CD4-positive, alpha-beta memory T cell (primary cell): ENCODE data around the gene MCM8. TPM values are rescaled to one million over a fixed set of nuclear protein-coding genes. Genes with fewer than 3 reads are reported as not detected.

Experiments
- CTCF ChIA-PET: fragments of 350-600 bp; sonication (Branson Sonifier 250); formaldehyde crosslinking; loops from one replicate; lab custom pipeline; 2021; ENCODE audit warnings: inconsistent platforms; ENCODE audit not compliant: partially characterized antibody; lab: Charles Lee
- POLR2A ChIA-PET: fragments of 350-600 bp; sonication (Branson Sonifier 250); formaldehyde crosslinking; loops from one replicate; lab custom pipeline; 2021; ENCODE audit not compliant: partially characterized antibody; lab: Charles Lee
- DNase-seq, 5 donors: peaks; one replicate each; pipeline versions ENCODE4 v3.0.0 to v3.0.0-alpha.2; 2020 to 2022; ENCODE audit warnings: mixed read lengths in 1 of 5
- H3K27ac ChIP-seq: one replicate; pipeline ENCODE4 v1.7.0; 2013; ENCODE audit warnings: low read depth, low read length
- H3K27me3 ChIP-seq: 2 replicates; pipeline ENCODE4 v1.7.0; 2013; ENCODE audit warnings: mild to moderate bottlenecking, low read length, moderate library complexity; ENCODE audit not compliant: insufficient read depth
- H3K36me3 ChIP-seq: 2 replicates; pipeline ENCODE4 v1.7.0; 2013; ENCODE audit warnings: mild to moderate bottlenecking, low read length, moderate library complexity; ENCODE audit not compliant: insufficient read depth
- H3K4me1 ChIP-seq: 2 replicates; pipeline ENCODE4 v1.7.0; 2013; ENCODE audit warnings: mild to moderate bottlenecking, low read length, moderate library complexity; ENCODE audit not compliant: insufficient read depth
- H3K4me3 ChIP-seq, 2 donors: one replicate each; pipeline ENCODE4 v1.7.0; 2013; ENCODE audit warnings: low read length in 2 of 2, mild to moderate bottlenecking in 1 of 2
- H3K9me3 ChIP-seq, 2 donors: one replicate each; pipeline ENCODE4 v1.7.0; 2013; ENCODE audit warnings: low read length in 2 of 2, control low read depth in 1 of 2; ENCODE audit not compliant: control insufficient read depth in 1 of 2
- H3K27ac Mint-ChIP-seq, 7 donors: one replicate each; pipeline ENCODE4 v1.8.0; 2020 to 2021; ENCODE audit warnings: mixed read lengths in 7 of 7, mild to moderate bottlenecking in 6 of 7, inconsistent platforms in 3 of 7, moderate library complexity in 3 of 7
- H3K27me3 Mint-ChIP-seq, 2 donors: one replicate each; pipeline ENCODE4 v1.8.0; 2020 to 2021; ENCODE audit warnings: mixed read lengths in 2 of 2
- H3K36me3 Mint-ChIP-seq, 2 donors: one replicate each; pipeline ENCODE4 v1.8.0; 2020 to 2021; ENCODE audit warnings: mixed read lengths in 2 of 2, inconsistent platforms in 1 of 2, mild to moderate bottlenecking in 1 of 2
- H3K4me1 Mint-ChIP-seq, 4 donors: one replicate each; pipeline ENCODE4 v1.8.0; 2020 to 2021; ENCODE audit warnings: mixed read lengths in 4 of 4, mild to moderate bottlenecking in 1 of 4
- H3K4me3 Mint-ChIP-seq, 8 donors: one replicate each; pipeline ENCODE4 v1.8.0; 2020 to 2021; ENCODE audit warnings: mixed read lengths in 8 of 8, mild to moderate bottlenecking in 7 of 8, moderate library complexity in 6 of 8, inconsistent platforms in 3 of 8
- H3K9me3 Mint-ChIP-seq, 8 donors: one replicate each; pipeline ENCODE4 v1.8.0; 2020 to 2021; ENCODE audit warnings: mixed read lengths in 8 of 8, mild to moderate bottlenecking in 5 of 8, inconsistent platforms in 3 of 8, moderate library complexity in 1 of 8
- intact Hi-C: fragments of 100-400 bp; cut with micrococcal nuclease; formaldehyde crosslinking; loops from one replicate; pipeline ENCODE4 v1.15.1; 2023
- polyA plus RNA-seq, 2 donors: library from polyadenylated mRNA; unstranded; fragments of 300-500 nt; fragmentation: Illumina TruSeq; gene quantifications; one replicate each; pipeline ENCODE4 v1.2.3, GENCODE V29; 2021
- total RNA-seq, 2 experiments: library from RNA; stranded (reverse); gene quantifications; one replicate each; pipeline ENCODE4 v1.2.3, GENCODE V29; 2021

Gene MCM8
- total and polyA plus RNA-seq, 4 experiments from 2014 or later, result 0.78 to 11.1 (median 10.2) TPM; not detected in 1

- no peak overlapping the region for H3K27ac Mint-ChIP-seq
- H3K36me3 Mint-ChIP-seq, result no peaks in the 10 kb centered on the region
- H3K27me3 Mint-ChIP-seq, result peaks cover 1 to 2% of the 10 kb centered on the region in 2 donors
- intact Hi-C loops, result no loop called here
- H3K4me3 Mint-ChIP-seq, result no peak overlapping the region
- no peak overlapping the region for H3K27ac ChIP-seq
- H3K9me3 ChIP-seq, result no peaks in the 10 kb centered on the region
- H3K36me3 ChIP-seq, result no peaks in the 10 kb centered on the region
- no peak overlapping the region for H3K4me3 ChIP-seq
- H3K27me3 ChIP-seq, result no peaks in the 10 kb centered on the region
- no peaks in the 10 kb centered on the region for H3K4me1 ChIP-seq
- ChIA-PET CTCF (interaction anchor here (1.3 to 1.8 kb wide), 2 partner anchors 399 to 401 kb away, joined by 4 read pairs; no protein-coding TSS in a partner anchor), POLR2A (no interaction called here)
- no peaks in the 10 kb centered on the region for H3K9me3 Mint-ChIP-seq
- peaks cover 0 to 3% (median 0%) of the 10 kb centered on the region in 4 donors for H3K4me1 Mint-ChIP-seq
- no peak for DNase-seq
Observed at GRCh38 chr20:5928836-5929715, 21.4 kb upstream of the MCM8 start.

GRCh38 chr20:5931411-5931810 is 19.0 kb upstream of the MCM8 start:
- no peaks in the 10 kb centered on the region for H3K9me3 ChIP-seq
- peaks cover 0 to 2% of the 10 kb centered on the region in 2 donors for H3K36me3 Mint-ChIP-seq
- peaks cover 0 to 2% of the 10 kb centered on the region in 2 donors for H3K27me3 Mint-ChIP-seq
- H3K4me1 ChIP-seq, result no peaks in the 10 kb centered on the region
- POLR2A ChIA-PET, result no interaction called here
- no peak overlapping the region for H3K4me3 Mint-ChIP-seq
- peaks cover 0 to 3% (median 0%) of the 10 kb centered on the region in 4 donors for H3K4me1 Mint-ChIP-seq
- no peak for DNase-seq
- H3K9me3 Mint-ChIP-seq, result no peaks in the 10 kb centered on the region
- no peak overlapping the region for H3K4me3 ChIP-seq
- no peak overlapping the region for H3K27ac ChIP-seq
- CTCF ChIA-PET, result interaction anchor here (1.5 kb wide), 1 partner anchor 402 kb away, joined by 4 read pairs; no protein-coding TSS in a partner anchor
- no peaks in the 10 kb centered on the region for H3K36me3 ChIP-seq
- no peak overlapping the region for H3K27ac Mint-ChIP-seq
- intact Hi-C loops, result no loop called here
- no peaks in the 10 kb centered on the region for H3K27me3 ChIP-seq

GRCh38 chr20:5932796-5933195 is 17.7 kb upstream of the MCM8 start:
- no peak overlapping the region for H3K4me3 ChIP-seq
- H3K36me3 ChIP-seq, result no peaks in the 10 kb centered on the region
- peak overlapping the region in 1 of 7 donors; percentile 19 for H3K27ac Mint-ChIP-seq
- POLR2A ChIA-PET, result no interaction called here
- H3K4me1 Mint-ChIP-seq, result peaks cover 0 to 3% (median 0%) of the 10 kb centered on the region in 4 donors
- intact Hi-C loops, result no loop called here
- no peaks in the 10 kb centered on the region for H3K9me3 ChIP-seq
- H3K27ac ChIP-seq, result no peak overlapping the region
- H3K27me3 Mint-ChIP-seq, result peaks cover 0 to 2% of the 10 kb centered on the region in 2 donors
- no peaks in the 10 kb centered on the region for H3K9me3 Mint-ChIP-seq
- no peaks in the 10 kb centered on the region for H3K27me3 ChIP-seq
- peaks cover 1 to 7% of the 10 kb centered on the region in 2 donors for H3K36me3 Mint-ChIP-seq
- no peaks in the 10 kb centered on the region for H3K4me1 ChIP-seq
- no peak for DNase-seq
- CTCF ChIA-PET, result interaction anchor here (1.2 to 1.5 kb wide), 2 partner anchors 403 to 404 kb away, joined by 3 to 4 read pairs; no protein-coding TSS in a partner anchor
- no peak overlapping the region for H3K4me3 Mint-ChIP-seq

- H3K27ac Mint-ChIP-seq, result peak overlapping the region in 1 of 7 donors; percentile 74
- no peaks in the 10 kb centered on the region for H3K36me3 ChIP-seq
- no peaks in the 10 kb centered on the region for H3K9me3 Mint-ChIP-seq
- ChIA-PET POLR2A (no interaction called here), CTCF (interaction anchor here (0.6 to 1.2 kb wide), 2 partner anchors 326 to 406 kb away, joined by 3 read pairs; no protein-coding TSS in a partner anchor)
- H3K36me3 Mint-ChIP-seq, result peaks cover 9 to 18% of the 10 kb centered on the region in 2 donors
- intact Hi-C loops, result loop anchor here (1.0 kb wide), 3 partner anchors 146 to 405 kb away; no protein-coding TSS in a partner anchor
- DNase-seq, result peak in 1 of 5 donors; percentile 23
- peaks cover 0 to 3% (median 0%) of the 10 kb centered on the region in 4 donors for H3K4me1 Mint-ChIP-seq
- H3K27me3 Mint-ChIP-seq, result peaks cover 0 to 2% of the 10 kb centered on the region in 2 donors
- H3K4me3 Mint-ChIP-seq, result no peak overlapping the region
- no peaks in the 10 kb centered on the region for H3K4me1 ChIP-seq
- H3K27ac ChIP-seq, result no peak overlapping the region
- H3K4me3 ChIP-seq, result no peak overlapping the region
- H3K27me3 ChIP-seq, result no peaks in the 10 kb centered on the region
- H3K9me3 ChIP-seq, result no peaks in the 10 kb centered on the region
Observed at GRCh38 chr20:5933802-5934436, 16.5 kb upstream of the MCM8 start.

GRCh38 chr20:5935384-5935783 is 15.1 kb upstream of the MCM8 start:
- intact Hi-C loops, result no loop called here
- Histone ChIP-seq H3K27ac (no peak overlapping the region), H3K4me3 (no peak overlapping the region), H3K4me1 (no peaks in the 10 kb centered on the region), H3K27me3 (no peaks in the 10 kb centered on the region), H3K9me3 (no peaks in the 10 kb centered on the region), H3K36me3 (peaks cover 9% of the 10 kb centered on the region)
- Mint-ChIP-seq H3K36me3 (peaks cover 17 to 28% of the 10 kb centered on the region in 2 donors), H3K9me3 (no peaks in the 10 kb centered on the region), H3K4me3 (no peak overlapping the region), H3K27ac (no peak overlapping the region), H3K27me3 (no peaks in the 10 kb centered on the region), H3K4me1 (peaks cover 0 to 3% (median 0%) of the 10 kb centered on the region in 4 donors)
- CTCF ChIA-PET, result interaction anchor here (1.0 kb wide), 1 partner anchor 404 kb away, joined by 3 read pairs; no protein-coding TSS in a partner anchor
- no peak for DNase-seq
- POLR2A ChIA-PET, result no interaction called here

GRCh38 chr20:5936238-5936637 is 14.2 kb upstream of the MCM8 start:
- ChIA-PET POLR2A (no interaction called here), CTCF (interaction anchor here (0.8 kb wide), 1 partner anchor 406 kb away, joined by 3 read pairs; no protein-coding TSS in a partner anchor)
- Histone ChIP-seq H3K9me3 (no peaks in the 10 kb centered on the region), H3K4me1 (no peaks in the 10 kb centered on the region), H3K36me3 (peaks cover 14% of the 10 kb centered on the region), H3K27me3 (no peaks in the 10 kb centered on the region), H3K4me3 (no peak overlapping the region), H3K27ac (no peak overlapping the region)
- Mint-ChIP-seq H3K4me1 (peaks cover 0 to 3% (median 0%) of the 10 kb centered on the region in 4 donors), H3K4me3 (no peak overlapping the region), H3K27me3 (no peaks in the 10 kb centered on the region), H3K27ac (peak overlapping the region in 1 of 7 donors; percentile 31), H3K9me3 (no peaks in the 10 kb centered on the region), H3K36me3 (peaks cover 17 to 34% of the 10 kb centered on the region in 2 donors)
- DNase-seq, result no peak
- intact Hi-C loops, result no loop called here
